Measurements from ENCODE around the gene PPP6C.
"Not testable (repeated sequence)": the region's sequence is repeated elsewhere in the genome, so short reads cannot be mapped to it uniquely, and the experiment has no call there.

The PPP6C gene

DNA sequence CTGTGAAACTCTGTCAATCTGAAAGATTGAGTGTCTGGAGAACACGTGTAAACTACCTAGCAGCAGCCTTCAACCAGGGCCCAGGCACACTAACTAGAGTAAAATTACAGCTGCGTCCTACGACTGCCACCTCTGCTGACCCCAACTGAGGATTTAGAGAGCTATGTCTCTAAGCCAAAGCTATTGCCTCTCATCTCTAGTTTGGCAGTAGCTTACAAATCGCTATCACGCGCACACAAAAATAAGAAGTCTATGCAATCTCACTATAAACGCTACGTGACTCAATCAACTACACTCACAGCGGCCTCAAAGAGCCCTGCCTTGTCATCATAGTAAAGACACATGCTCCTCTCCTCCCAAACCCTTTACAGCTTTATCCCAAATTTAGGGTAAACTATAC is 8.7 kb downstream of the PPP6C start:
- no peak for DNase-seq

DNA sequence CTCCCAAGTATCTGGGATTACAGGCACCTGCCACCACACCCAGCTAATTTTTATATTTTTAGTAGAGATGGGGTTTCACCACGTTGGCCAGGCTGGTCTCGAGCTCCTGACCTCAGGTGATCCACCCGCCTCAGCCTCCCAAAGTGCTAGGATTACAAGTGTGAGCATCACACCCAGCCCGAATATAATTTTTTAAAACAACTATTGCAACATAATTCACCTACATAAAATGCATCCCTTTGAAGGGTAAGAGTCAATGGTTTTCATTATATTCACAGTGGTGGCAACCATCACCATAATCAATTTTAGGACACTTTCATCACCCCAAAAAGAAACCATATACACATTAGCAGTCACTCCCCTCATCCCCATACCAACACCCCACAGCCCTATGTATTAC is 9.8 kb downstream of the PPP6C start:
- DNase-seq: not testable (repeated sequence)

DNA sequence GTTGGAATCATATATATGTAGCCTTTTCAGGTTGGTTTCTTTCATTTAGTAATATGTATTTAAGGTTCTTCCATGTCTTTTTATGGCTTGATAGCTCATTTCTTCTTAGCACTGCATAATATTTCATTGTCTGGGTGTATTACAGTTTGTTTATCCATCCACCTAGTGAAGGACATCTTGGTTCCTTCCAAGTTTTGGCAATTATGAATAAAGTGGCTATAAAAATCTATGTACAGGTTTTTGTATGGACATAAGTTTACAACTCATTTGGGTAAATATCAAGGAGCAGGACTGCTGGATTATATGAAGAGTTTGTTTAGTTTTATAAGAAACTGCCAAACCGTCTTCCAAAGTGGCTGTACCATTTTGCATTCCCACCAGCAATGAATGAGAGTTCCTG is 11.7 kb downstream of the PPP6C start:
- DNase-seq: no peak

DNA sequence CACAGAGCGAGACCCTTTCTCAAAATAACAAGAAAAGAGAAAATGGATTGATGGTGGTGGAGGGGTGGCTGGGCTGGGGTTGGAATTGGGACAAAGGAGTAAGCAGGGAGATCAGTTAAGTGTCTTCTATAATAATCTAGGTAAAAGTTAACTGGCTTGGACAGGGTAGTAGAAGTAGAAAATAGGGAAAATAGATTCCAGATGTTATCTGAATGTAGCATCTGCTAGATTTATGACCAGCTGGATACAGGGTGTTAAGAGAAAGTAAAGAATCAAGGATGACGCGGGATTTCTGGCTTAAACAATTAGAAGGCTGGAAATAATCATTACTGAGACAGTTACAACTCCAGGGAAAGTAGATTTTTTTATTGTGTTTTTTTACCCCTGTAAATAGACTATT is 13.0 kb downstream of the PPP6C start:
- DNase-seq: no peak

DNA sequence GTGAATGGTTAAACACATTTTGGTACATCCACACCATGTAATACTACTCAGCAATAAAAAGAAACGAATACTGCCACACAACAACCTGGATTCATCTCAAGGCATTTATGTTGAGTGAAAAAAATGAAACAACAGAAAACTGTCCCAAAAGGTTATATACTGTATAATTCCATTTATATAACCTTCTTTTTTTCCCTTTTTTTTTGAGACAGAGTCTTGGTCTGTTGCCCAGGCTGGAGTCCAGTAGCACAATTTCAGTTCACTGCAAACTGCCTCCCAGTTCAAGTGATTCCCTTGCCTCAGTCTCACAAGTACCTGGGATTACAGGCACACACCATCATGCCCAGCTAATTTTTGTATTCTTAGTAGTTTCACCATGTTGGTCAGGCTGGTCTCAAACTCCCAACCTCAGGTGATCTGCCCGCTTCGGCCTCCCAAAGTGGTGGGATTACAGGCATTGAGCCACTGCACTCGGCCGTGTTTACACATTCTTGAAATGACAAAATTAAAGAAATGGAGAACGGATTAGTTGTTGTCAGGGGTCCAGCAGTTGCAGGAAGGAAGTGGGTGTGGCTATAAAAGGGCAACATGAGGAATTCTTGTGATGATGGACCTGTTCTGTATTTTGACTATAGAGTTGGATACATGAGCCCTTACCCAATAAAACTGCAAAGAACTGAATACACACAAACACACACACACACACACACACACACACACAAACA is 17.4 kb downstream of the PPP6C start:
- no peak for DNase-seq

DNA sequence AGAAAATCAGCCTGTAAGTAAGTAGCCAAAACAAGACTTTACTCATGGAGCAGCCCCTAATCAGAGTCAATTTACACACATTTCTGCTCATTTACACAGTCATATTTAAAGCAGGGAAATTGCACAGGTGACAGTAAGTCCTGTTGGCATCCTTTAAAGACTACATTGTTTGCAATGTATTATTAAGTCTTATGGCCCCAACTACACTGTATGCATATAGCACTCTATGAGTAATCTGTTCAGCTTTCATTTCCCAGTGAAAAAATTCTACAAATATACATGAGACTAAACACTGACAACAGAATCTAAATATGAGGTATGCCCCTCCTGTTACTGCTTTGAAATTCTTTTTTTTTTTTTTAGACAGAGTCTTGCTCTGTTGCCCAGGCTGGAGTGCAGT is 19.7 kb downstream of the PPP6C start:
- no peak for DNase-seq

DNA sequence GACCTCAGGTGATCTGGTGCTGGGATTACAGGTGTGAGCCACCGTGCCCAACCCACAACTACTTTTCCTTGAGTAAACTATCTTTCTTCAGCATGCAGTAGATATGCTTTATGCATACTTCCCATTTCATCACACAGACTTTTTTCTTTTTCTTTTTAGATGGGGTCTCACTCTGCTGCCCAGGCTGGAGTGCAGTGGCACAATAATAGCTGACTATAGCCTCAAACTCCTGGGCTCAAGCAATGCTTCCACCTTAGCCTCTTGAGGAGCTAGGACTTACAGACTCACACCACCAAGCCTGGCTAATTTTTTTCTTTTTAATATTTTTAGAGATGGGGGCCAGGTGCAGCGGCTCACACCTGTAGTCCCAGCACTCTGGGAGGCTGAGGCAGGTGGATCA is 22.8 kb downstream of the PPP6C start:
- no peak for DNase-seq

DNA sequence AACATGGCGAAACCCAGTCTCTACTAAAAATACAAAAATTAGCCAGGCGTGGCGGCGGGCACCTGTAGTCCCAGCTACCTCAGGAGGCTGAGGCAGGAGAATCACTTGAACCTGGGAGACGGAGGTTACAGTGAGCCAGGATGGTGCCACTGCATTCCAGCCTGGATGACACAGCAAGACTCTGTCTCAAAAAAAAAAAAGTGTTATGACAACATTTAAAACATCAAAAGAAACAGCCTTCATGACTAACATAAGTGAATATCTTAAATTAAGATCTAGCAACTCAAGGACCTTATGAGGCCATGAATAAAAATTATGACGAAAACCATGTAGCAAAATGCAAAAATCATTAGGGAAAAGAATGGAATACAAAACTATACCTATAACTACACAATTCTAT is 26.7 kb downstream of the PPP6C start:
- not testable (repeated sequence) for DNase-seq

DNA sequence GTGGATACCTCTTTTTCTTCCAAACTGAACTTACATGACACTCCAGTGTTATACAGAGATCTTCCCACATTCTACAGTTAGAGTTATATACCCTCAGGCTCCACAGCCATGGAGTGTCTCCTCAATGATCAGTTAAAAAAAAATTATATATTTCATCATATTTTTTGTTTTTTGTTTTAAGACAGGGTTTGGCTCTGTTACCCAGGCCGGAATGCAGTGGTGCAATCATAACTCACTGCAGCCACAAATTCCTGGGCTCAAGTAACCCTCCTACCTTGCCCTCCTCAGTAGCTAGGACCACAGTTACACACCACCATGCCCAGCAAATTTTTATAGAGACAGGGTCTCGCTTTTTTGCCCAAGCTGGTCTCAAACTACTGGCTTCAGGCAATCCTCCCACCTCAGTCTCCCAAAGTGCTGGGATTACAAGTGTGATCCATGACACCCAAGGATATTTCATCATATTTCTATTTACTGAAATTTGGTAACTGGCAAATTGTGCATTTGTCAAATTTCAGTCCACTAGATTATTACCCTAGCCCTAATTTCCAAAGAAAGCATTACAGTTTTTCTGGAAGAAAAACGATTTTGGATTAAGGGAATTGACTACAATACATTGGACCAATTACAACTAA is 28.2 kb downstream of the PPP6C start:
- no peak for DNase-seq

DNA sequence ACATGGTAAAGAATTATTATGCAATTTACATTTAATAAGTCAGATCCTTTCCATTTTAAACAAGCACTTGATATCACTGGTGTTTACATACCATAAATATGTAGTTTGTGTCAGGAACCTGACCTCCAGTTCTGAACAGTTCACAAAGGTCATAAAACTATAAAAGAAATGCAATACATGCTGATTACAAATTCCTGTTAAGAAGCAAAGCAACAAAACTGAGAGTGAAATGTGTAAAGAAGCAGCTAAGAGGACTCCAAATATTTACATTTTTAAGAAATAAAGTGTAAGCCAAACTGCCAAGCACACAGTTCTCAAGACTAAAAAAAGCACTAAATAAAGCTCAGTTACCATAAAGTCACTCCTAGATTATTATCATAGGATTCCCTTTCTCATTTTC is 28.9 kb downstream of the PPP6C start:
- DNase-seq: no peak

DNA sequence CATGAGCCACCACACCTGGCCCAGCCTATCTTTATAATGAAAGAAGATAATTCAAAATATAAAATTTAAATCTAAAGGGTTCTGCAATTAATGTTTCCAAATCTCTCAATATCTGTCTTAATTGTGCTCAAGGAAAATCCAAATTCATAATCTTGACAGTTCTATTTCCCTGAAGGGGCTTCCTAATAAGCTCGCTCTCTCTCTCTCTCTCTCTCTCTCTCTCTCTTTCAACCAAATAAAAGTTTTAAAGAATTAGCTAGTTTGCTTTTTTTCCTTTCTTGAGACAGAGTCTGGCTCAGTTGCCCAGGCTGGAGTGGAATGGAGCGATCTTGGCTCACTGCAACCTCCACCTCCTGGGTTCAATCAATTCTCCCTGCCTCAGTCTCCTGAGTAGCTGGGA is 33.1 kb downstream of the PPP6C start:
- DNase-seq: no peak

DNA sequence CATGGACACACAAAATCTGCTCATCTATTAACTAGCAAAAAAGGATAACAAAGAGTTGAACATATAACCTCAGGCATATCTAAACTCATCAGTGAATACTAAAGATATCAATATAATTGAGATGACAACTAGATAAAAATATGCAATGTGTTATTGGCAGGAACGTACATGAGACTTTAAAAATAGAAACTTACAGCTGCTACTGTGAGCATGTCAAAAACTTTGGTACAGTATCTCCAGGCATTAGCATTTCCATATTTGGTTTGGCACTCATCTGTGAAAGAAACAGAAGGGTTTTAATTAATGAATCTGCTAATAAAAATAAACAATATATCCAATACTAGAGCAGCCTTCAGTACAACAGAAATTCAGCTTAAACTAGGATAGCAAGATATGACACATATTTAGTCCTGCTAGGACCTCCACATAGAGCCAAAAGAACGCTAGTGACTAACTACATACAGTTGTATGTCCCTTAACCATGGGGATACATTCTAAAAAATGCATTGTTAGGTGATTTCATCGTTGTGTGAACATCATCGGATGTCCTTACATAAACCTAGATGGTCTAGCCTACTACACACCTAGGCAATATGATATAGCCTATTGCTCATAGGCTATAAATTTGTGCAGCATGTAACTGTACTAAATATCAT is 35.8 kb downstream of the PPP6C start:
- DNase-seq: no peak

DNA sequence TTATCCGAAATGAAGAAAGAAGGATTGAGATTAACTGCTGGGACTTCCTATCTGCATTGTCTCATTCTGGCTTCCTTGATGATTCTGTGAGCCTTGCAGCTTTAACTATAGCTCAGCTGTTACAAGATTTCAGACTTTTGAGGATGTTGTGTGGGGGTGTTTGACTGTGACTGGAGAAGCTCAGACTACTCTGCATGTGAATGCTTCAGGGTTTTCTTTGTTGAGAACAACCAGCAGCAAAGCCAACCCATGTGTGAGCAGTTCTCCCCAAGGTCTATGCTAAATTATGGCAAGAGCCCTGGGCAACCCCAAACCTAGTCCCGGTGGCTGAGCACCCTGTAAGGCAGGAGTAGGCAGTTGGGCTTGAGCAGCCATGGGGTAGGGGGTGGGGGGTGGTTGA is 37.9 kb downstream of the PPP6C start:
- no peak for DNase-seq

DNA sequence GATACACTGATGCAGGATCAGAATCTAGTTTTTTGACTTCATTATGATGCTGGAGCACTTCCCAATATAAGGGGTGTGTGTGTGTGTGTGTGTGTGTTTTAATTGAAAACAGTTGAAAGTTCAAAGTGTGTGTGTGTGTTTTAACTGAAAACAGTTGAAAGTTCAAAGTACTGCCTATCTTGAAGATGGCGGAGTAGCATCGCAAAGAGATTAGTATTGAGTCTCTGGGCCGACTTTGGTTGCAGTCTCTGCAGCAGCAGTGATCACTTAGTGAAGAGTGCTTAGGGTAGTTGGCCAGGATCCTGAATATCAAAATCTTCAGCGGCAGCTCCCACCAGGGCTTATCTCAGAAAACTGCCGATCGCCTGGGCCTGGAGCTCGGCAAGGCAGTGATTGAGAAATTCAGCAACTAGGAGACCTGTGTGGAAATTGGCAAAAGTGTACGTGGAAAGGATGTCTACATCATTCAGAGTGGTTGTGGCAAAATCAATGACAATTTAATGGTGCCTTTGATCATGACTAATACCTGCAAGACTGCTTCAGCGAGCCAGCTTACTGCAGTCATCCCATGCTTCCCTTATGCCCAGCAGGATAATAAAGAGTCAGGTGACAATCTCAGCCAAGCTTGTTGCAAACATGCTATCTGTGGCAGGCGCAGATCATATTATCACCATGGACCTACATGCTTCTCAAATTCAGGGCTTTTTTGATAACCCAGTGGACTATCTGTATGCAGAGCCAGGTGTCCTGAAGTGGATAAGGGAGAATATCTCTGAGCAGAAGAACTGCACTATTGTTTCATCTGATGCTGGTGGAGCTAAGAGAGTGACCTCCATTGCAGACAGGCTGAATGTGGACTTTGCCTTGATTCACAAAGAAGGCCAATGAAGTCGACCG is 39.0 kb downstream of the PPP6C start:
- DNase-seq: no peak

DNA sequence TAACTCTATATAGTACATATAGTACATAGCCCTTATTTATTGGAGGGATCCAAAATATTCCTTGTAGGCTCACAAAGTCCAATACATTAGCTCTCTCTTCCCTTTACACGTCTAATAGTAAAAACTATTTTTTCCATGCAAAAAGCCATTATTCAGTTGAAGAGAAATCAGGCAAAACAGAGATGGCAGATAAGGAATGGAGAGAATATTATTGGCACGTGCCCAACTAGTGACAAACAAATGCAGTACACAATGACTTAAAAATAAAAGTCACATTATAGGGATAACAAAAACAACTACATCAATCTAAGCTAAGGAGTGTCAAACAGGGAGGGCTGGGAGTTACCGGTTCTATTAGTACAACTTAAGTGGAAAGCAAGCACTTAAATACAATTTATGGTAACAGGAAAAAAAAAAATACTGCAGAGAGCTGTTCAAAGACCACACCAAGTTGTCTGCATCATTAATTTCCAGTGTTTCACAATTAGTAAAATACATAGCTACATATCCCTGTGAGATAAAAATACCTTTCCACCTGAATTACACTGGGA is 42.1 kb downstream of the PPP6C start:
- no peak for DNase-seq

DNA sequence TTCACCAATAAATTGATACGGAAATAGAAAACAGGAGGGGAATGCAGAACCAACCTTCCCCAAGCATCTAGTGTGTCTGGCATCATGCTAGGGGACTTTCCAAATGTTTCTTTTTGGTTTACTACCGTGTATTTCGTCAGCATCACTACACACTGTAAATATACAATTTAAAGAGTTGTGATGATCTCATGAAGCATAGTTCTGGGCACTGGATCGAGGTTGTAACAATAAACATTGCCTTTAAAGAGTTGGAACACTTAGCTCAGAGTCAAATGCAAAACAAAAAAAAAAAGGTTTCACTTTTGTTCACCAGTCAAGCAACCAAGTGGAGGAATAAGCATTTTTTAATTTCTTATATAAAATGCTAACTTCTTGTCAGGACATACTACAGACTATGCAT is 43.4 kb downstream of the PPP6C start:
- DNase-seq: no peak

DNA sequence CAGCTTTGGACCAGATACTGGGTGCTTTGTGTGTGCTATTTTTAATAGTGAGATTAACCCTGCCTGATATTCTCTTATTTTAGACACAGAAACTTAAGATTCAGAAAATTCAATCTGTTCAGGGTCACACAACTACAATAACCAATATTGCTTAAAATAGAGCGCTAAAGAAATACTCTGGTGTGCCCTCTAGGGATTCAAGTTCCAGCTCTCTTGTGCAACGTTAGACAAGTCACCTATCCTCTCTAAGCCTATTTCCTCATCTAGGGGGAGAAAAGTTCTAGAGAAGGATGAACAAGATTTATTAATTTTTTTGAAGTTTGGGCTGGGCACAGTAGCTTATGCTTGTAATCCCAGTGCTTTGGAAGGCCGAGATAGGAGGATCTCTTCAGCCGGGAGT is 44.2 kb downstream of the PPP6C start:
- DNase-seq: peak; percentile 50

DNA sequence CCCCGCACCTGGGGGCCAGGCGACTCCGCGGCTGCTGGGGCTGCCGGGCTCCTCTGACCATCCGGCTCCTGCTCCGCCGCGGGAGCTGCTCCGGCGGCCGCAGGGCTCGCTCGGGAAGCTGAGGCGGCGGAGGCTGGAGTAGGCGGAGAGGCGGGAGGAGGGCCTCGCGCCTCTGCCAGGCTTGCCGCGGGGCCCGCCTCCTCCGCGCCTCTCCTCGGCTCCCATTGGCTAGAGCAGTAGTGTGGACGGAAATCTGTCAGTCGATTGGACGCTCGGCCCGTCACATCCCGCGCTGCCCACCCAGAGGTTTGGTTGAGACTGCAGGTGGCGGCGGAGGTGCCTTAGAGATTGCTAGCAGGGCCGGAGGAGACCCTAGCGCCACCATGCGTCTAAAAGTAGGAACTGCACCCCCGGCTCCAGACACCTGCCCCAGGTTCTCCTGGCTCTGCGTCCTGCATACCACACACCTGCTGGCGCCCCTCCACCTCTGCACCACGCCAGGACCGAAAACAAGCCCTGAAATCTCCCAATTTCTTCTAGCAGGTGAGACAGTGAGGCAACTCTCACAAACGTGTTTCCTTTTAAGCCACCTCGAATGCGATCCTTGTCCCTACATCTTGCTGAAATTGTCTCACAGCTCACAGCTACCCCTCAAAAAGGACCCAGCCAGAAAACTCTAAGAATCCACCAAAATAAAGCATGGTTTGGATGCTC is 46.1 kb downstream of the PPP6C start, which contains the start of gene SCAI:
SCAI (minus strand) TSS at position 152 of the 714 bp plus-strand sequence; CDS start at position 61, 91 bp downstream.
- DNase-seq: peak; percentile 98

DNA sequence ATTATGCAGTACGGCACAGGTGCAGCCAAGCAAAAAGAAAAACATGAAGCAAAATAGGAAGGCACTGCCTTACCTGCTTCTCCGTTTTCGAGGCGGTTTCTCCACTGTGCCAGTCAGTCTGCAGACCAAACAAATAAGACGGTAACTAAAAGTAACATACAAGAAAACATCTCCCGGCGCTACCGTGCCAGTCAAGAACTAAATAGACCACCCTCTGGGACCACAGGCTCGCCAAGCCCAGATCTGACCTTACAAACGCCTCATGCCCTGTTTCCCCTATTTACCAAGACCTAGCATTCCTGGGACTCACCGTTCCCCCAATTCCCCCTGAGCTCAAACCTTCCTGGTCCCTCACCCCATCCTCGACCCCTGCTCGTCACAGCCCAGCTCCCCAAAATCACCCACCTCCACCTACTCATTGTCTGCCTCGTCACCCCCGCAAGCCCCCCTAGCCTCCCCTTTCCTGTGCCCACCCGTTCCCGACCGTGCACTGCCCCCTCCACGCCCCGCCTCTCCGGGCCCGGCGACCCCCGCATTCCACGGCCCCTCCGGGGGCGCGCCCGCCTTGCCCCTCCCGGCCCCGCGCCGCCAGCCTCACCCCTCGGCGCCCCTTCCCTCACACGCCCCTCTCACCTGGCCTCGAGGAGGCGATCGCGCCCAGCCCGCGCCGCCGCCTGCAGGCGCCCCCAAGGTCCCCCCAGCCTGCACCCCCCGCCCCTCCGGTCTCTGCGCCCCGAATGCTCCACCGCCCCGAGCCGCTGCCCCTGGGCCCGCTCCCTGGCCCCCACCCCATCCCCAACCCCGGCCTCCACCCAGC is 46.8 kb downstream of the PPP6C start:
- no peak for DNase-seq

DNA sequence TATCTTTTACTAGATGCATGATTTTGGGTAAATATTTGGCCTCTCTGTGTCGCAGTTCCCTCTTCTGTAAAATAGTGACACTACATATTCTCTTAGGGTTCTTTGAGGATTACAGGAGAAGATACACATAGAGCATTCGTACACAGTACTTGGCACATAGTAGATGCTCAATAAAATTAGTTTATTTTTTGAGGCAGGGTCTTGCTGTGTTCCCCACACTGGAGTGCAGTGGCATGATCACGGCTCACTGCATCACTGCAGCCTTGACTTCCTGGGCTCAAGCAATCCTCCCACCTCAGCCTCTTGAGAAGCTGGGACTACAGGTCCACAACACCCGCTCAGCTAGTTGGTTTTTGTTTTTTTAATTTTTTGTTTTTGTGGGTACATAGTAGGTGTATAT is 47.9 kb downstream of the PPP6C start:
- DNase-seq: no peak

DNA sequence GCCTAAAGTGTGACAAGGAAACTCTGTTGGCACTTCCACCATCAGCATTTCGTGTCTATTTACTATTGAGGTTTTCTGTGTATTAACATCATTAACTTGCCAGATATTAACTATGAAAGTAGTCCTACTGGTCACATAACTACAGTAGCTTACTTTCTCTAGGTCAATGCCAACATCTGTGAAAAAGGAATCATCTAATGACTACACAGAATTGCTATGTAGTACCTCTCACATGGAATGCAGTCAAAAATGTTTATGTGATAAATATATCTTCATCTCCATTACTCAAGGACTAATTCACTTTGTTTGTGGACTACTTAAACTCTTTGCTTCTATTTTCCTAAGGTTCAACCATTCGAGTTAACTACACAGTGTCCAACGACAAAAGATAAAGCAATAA is 48.4 kb downstream of the PPP6C start:
- DNase-seq: no peak

All from MV-4-11 (cell line).